ENCODE data around the gene ANTKMT. TPM values are rescaled to one million over a fixed set of nuclear protein-coding genes. Genes with fewer than 3 reads are reported as not detected.

The ANTKMT gene
- total and polyA plus RNA-seq, 2 donors from 2014 or later, result 44.1 to 70.4 TPM

GRCh38 chr16:724188-725040 lies 3.5 kb downstream of the ANTKMT start:
- no peaks in the 10 kb centered on the region for H3K36me3 ChIP-seq (ENCODE audit: control insufficient read depth in 2 of 3, insufficient read depth in 3 of 3, low read length in 3 of 3)
- intact Hi-C loops (cut with DNase I), result no loop called here
- DNase-seq (no peak), FAIRE-seq (no peak)
- no peak overlapping the region for H3K4me3 ChIP-seq (ENCODE audit: low read length in 3 of 3)
- H3K27ac ChIP-seq (ENCODE audit: low read depth in 2 of 2, low read length in 2 of 2), result no peak overlapping the region
- no peaks in the 10 kb centered on the region for H3K27me3 ChIP-seq (ENCODE audit: control insufficient read depth, insufficient read depth, low read length)
- peaks cover 0 to 27% (median 4%) of the 10 kb centered on the region in 3 donors for H3K4me1 ChIP-seq (ENCODE audit: control insufficient read depth in 2 of 3, insufficient read depth in 2 of 3, low read depth in 1 of 3, low read length in 3 of 3)
- TF ChIP-seq CTCF (IDR thresholded peaks at IDR 0.05; ENCODE audit: borderline replicate concordance, extremely low read depth, insufficient read depth), result no peak
- no peaks in the 10 kb centered on the region for H3K9me3 ChIP-seq (ENCODE audit: control insufficient read depth in 2 of 3, insufficient read depth in 1 of 3, low read length in 3 of 3)
- no peak overlapping the region for H3K9ac ChIP-seq (ENCODE audit: low read length in 3 of 3)

- H3K27me3 ChIP-seq (ENCODE audit: control insufficient read depth, insufficient read depth, low read length), result no peaks in the 10 kb centered on the region
- no peaks in the 10 kb centered on the region for H3K9me3 ChIP-seq (ENCODE audit: control insufficient read depth in 2 of 3, insufficient read depth in 1 of 3, low read length in 3 of 3)
- TF ChIP-seq CTCF (IDR thresholded peaks at IDR 0.05; ENCODE audit: borderline replicate concordance, extremely low read depth, insufficient read depth), result no peak
- no peak overlapping the region for H3K9ac ChIP-seq (ENCODE audit: low read length in 3 of 3)
- H3K36me3 ChIP-seq (ENCODE audit: control insufficient read depth in 2 of 3, insufficient read depth in 3 of 3, low read length in 3 of 3), result no peaks in the 10 kb centered on the region
- H3K27ac ChIP-seq (ENCODE audit: low read depth in 2 of 2, low read length in 2 of 2), result no peak overlapping the region
- intact Hi-C loops (cut with DNase I), result no loop called here
- DNase-seq (no peak), FAIRE-seq (no peak)
- H3K4me3 ChIP-seq (ENCODE audit: low read length in 3 of 3), result no peak overlapping the region
- H3K4me1 ChIP-seq (ENCODE audit: control insufficient read depth in 2 of 3, insufficient read depth in 2 of 3, low read depth in 1 of 3, low read length in 3 of 3), result peaks cover 0 to 23% (median 2%) of the 10 kb centered on the region in 3 donors
Observed at GRCh38 chr16:725041-725376, 4.1 kb downstream of the ANTKMT start.

GRCh38 chr16:725463-726187 lies 4.7 kb downstream of the ANTKMT start:
- Histone ChIP-seq H3K36me3 (ENCODE audit: control insufficient read depth in 2 of 3, insufficient read depth in 3 of 3, low read length in 3 of 3) (no peaks in the 10 kb centered on the region), H3K4me1 (ENCODE audit: control insufficient read depth in 2 of 3, insufficient read depth in 2 of 3, low read depth in 1 of 3, low read length in 3 of 3) (peaks cover 0 to 17% (median 0%) of the 10 kb centered on the region in 3 donors), H3K4me3 (ENCODE audit: low read length in 3 of 3) (no peak overlapping the region), H3K9ac (ENCODE audit: low read length in 3 of 3) (no peak overlapping the region), H3K27me3 (ENCODE audit: control insufficient read depth, insufficient read depth, low read length) (no peaks in the 10 kb centered on the region), H3K9me3 (ENCODE audit: control insufficient read depth in 2 of 3, insufficient read depth in 1 of 3, low read length in 3 of 3) (no peaks in the 10 kb centered on the region), H3K27ac (ENCODE audit: low read depth in 2 of 2, low read length in 2 of 2) (no peak overlapping the region)
- FAIRE-seq (no peak), DNase-seq (no peak)
- no peak for TF ChIP-seq CTCF (IDR thresholded peaks at IDR 0.05; ENCODE audit: borderline replicate concordance, extremely low read depth, insufficient read depth)
- intact Hi-C loops (cut with DNase I), result no loop called here

All from kidney (tissue), 14 donors.